TTC549 (cell line): ENCODE data around the gene ADGRG7.

ENCODE experiments used
- FAIRE-seq: peaks from 2 replicates; lab custom pipeline; 2012; peaks lifted over from hg19 to GRCh38; lab: Jason Lieb, UNC

The ADGRG7 gene

DNA sequence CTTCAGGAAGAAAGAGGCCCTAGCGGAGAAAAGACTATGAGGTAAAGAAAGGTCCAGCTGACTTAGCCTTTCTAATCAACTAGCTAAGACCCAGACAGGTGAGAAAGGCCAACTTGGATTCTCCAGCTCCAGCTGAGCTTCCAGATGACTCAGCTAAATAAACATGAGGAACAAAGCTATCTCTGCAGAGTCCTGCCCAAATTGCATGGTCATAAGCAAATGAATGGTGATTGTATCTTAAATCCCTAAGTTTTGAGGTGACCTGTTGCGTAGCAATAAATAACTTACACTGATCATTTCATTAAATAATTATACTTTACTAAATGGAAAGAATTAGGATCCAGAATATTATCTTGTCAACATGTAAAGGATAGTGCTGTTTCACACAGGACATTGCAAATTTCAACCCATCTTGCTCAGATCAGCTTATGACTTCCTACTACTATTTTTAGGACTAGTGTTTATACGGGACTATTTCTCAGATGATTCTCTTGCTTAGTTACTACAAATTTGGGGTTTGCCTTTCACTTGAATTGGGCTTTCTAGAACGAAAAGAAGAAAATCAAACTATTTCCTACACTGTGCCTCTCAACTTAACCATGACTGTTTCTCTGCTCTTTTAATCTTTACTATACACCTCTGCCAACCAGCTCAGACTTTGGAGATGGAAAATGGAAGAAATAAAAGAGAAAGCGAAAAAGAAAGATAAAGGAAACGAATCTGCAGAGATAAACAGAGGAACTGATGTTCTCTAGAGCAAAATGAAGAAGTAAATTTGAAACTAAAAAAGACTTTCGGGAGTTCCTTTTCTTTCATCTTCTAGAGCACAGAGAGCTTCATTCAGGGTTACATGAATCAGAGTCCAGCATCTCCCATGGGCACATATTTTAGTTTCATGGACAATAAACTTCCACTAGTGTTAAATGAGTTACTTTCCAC lies 6.6 kb upstream of the ADGRG7 start:
- FAIRE-seq, result no peak

DNA sequence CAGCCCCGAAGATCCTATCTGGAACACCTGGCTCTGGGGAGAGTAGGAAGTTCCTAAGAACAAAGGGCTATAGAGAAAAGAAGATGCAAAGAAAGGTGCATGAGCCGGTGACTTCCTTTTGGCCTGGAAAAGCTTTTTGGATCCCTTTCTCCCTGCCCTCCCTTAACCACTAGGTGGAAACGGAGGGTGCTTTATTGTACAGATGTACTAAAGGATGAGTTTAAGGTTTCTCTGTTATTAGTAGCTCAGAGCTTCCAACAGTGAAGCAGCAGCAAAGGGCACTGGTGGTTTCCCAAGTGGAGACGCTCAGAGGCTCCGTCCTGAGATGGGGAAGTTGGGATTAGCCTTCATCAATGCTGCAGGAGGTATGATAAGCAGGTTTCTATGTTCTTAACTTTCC lies 5.9 kb upstream of the ADGRG7 start:
- no peak for FAIRE-seq

DNA sequence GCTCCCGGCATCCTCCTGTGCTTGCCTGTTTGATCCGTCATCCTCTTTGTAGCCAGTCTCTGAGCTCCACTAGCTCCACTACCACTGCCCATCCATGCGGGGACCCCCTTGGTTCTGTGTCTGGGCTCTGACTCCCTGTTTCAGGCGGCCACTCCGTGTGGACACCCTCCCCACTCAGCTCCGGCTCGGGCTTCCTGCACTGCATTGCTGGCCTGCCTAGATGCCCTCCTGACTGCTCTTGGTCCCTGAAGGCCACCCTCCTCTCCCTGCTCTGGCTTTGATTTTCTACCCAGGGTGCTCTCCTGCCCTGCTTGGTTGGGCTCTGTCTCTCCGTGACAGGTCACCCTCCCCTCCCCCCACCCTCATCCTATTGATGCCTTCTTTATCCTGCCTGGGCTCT lies 4.0 kb upstream of the ADGRG7 start:
- no peak for FAIRE-seq

DNA sequence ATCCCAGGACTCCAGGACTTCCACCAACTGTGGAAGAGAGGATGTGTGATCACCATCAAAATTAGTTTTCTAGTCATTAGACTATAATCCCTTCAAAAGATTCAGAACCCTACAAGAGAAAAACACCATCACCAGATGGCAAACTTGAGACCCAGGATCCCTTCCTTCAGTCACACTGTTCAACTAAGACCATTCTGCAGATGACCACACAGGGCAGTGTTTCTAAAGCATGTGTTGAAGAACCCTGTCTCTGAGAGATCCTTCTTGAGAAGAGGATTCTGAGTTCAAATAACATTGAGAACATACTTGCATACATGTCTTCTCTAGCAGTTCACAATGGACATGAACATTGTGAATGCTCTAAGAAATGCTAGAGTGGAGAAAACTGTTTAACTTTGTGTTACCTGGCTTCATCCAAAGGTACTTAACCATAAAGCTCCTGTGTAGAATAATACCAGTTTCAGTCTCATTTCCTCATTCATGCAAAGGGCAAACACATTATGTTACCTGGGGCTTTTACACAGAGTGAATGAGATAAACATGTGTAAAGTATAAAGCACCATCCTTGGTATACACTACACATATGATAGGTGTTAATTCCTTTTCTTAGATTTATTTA lies 2.4 kb upstream of the ADGRG7 start:
- no peak for FAIRE-seq

DNA sequence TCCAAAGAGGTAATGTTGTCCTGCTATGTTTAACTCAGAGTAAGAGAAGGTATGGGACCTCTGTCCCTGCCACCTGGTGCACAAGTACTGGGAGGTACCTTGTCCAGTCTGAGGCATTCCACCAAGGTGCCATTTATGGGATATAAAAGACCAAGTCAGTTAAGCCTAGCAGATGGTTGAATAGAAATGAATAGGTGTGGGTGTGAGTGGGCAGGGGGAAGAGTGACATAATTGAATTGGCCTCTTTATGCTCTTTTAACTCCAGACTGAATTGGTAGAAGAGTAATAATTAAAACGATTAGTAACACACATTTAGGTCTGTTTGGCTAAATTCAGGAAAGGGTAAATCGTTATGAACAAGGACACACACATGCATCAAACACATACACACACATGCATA lies 562 bp downstream of the ADGRG7 start:
- FAIRE-seq, result no peak

DNA sequence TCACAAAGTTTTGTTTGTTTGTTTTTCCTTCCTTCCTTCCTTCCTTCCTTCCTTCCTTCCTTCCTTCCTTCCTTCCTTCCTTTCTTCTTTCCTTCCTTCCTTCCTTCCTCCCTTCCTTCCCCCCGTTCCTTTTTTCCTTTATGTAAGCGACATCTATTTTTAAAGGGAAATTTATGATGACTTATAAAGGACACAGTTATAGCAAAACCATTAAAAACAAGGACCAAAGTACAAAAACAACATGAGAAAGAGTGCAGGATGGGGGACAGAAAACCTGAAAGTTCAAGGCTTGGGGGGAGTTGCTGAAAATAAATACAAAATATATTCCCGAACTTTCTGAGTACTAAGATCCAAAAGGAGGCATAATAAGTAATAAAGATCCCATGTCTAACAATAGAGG lies 1.8 kb downstream of the ADGRG7 start:
- FAIRE-seq, result no peak

DNA sequence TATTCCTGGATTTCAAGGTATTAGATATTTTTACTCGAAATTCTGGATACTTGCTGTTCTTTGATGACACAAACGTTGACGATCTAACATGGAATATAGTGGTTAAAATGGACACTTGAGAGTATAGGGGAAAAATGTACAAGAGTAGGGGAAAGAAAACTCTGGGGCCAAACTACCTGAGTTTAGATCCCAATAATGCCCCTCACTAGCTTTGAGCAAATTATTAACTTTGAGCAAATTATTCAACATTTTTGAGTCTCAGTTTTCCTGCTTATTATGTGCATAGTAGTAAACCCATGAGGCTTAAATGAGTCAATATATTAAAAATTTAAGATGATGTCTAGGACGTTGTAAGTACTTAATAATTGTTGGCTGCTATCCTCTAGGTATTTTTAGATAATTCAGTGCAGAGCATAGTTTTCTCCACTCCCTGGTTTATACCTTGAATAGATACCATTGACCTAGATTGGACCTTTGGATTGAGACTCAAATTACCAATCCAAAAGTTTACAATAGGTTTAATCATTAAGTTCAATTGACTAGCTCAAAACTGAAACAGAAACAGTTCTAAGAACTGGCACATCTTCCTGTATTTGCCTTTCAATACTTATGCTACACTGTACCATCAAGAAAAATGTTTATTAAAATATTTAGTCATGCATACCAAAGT lies 4.5 kb downstream of the ADGRG7 start:
- no peak for FAIRE-seq

DNA sequence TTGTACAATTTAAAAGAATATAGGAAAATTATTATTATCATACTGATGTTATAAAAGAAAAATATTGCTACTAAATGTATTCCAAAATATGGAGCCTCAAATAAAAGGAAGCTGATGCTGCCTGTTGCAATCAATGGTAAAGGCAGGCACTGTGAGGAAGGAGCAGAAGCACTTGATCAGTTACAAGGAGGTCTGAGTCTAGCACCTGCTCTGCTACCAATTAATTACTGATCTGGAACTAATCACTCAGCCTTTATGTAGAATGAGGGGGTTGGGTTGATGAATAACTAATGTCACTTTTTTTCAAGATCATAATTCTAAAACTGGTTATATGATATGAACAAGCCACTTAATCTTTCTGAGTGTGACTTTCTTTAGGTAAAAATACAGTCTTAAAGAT lies 5.5 kb downstream of the ADGRG7 start:
- no peak for FAIRE-seq

DNA sequence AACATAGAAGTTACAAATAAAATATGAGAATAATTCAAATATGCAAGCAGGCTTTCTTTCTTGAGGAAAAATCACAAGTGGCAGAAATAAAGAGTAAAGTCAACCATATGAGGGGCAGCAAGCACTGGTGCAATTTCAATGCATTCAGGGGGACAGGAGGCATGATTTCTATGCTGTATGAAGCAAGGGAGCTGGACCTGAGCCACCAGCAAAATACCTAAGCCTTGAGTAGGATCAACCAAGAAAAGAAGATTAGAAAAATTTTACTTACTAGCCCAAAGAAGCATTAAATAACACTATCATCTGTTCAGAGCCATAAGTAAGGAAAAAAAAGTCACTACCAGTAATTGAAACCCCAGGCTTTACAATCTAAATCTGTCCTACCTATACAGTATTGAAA lies 6.3 kb downstream of the ADGRG7 start:
- no peak for FAIRE-seq

DNA sequence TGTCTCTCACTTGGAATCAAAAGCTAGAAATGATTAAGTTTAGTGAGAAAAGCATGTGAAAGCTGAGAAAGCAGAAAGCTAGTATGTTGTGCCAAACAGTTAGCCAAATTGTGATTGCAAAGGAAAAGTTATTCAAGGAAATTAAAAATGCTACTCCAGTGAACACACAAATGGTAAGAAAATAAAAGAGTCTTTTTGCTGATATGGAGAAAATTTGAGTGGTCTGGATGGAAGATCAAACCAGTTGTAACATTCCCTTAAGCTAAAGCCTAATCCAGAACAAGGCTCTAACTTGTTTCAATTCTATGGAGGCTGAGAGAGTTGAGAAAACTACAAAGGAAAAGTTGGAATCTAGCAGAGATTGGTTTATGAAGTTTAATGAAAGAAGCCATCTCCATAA lies 11.8 kb downstream of the ADGRG7 start:
- no peak for FAIRE-seq

DNA sequence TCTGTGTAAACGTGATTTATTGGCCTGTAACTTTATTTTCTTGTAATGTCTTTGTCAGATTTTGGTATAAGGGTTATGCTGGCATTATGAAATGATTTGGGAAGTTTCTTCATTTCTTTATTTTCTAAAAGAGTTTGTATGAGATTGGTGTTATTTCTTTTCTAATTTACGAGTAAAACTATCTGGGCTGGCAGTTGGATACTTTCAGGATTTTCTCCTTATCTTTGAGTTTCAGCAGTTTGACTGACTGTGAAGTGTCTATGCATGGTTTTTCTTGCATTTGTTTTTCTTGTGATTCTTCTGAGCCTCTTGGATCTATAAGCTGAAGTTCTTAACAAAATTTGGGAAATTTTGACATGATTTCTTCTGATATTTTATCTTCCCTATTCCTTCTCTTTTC lies 18.1 kb downstream of the ADGRG7 start:
- no peak for FAIRE-seq

DNA sequence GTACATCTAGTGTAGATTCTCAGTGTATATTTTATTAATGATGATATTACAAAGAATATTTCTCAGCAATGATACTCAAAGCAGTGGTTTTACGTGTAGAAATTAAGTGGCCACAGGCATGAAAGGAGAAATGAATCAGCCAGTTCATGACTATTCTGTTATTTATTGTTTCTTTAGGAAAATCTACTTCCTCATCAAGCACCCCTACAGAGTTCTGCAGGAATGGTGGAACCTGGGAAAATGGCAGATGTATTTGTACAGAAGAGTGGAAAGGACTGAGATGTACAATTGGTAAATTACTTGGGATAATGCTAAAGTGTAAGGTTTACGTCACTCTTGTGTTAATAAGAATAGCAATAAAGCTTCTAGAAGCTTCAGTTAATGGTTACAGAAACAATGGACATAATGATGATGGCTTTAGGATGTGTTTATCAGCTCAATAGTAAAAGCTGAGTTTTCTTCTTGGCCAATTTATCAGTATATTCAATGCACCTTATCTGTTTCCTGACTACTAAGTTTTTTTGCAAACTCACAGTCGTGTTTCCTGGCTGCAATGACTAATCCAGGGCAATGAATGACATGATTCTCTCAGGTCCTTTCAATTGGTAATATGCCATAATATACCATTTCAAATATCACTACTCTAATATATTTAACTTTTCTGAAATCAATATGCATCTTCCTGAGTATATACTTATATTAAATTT lies 20.2 kb downstream of the ADGRG7 start:
- FAIRE-seq, result no peak

DNA sequence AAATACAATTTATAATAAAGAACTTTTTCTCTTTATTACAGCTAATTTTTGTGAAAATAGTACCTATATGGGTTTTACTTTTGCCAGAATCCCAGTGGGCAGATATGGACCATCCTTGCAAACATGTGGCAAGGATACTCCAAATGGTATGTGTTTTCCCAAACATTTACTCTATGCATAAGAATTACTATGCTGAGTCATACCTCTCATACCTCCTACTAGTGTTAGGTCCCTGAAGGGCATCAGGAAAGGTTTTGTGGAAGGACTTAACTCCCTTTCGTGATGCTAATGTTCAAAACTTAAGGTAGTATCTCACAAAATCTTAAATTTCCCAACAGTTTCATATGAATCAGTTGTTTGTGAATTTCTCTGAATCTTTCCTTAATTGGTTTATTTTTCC lies 21.3 kb downstream of the ADGRG7 start:
- FAIRE-seq, result no peak

DNA sequence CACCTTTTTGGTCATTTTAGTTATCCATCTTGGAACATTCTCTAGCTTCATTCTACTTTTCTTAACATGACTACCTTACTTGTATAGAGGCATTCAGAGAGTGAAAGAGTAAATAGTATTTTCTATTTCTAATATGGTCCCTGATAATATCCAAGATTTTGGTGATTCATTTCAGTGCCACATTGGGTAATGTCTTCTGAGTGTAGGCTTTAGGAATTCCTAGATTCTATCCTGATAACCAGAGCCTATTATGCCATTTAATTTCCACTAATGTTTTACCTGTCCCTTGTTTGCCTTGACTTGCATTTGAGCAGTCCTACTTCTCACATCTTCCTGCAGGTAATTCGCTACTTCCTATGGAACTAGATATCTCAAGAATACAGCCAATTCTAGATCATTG lies 21.8 kb downstream of the ADGRG7 start:
- no peak for FAIRE-seq

DNA sequence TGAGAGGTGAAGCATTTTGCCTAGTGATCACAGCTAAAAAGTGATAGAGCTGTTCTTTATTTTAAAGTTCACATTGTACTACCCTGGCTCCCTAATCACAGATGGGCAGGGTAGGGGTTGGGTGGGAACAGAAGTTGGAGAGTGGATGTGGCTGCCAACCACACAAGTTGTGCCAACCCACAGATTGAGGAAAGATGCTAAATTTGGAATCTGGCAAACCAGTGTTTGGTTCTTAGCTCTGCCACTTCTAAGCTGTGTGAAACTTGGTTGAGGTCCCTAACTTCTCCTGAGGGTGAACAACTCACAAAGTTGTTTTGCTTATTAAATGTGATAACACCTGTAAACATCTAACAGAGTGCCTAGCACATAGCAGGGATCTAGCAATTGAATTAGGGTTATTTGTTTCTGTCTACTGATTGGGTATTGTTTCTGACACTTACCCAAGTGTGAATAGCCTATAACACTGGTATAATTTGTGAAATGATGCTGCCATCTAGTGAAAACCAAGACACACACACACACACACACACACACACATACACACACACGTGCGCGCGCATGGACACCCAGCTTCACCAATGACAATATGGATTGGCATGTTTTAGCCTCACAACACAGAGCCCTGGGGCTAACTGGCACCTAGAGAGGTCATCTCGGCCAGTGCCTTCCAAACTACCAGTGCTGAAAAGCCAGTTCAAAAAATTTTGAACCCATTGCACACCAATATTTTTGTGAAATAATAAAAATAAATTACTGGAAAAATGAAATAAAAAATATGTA lies 25.3 kb downstream of the ADGRG7 start:
- FAIRE-seq, result no peak

DNA sequence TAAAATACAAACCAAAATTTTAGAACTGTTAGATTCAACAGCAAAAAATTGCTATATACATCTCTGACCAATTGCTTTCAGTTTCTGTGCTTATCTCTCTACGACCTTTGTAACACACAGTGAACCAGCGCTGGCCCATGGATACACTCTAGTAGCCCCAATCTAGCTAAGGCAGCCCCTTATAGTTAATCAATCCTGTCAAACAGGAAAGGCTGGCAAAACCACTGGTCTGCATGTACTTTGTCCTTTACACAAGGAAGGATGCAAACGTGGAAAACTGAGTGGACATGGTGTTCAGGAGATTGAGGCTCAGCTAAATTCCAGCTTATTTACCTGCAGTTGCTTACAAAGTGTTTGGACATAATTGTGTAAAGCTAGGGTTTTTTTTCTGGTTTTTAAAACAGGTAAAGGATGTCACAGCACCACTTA lies 25.9 kb downstream of the ADGRG7 start:
- no peak for FAIRE-seq

DNA sequence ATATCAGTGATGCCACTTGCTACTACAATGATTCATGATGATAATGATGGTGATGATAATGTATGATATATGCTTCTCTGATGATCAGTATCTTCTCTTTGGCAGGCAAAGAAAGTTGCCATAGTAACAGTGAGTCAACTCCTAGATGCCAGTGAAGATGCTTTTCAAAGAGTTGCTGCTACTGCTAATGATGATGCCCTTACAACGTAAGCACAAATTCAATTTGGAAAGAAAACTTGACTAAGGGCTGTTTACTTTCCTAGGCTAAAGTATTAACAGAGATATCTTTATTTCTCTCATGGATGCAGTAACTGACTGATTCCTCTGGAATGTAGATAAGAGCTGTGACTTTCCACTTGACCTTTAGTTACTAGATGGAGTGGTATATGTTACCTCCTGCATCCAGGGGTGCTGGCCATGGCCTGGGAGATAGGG lies 27.8 kb downstream of the ADGRG7 start:
- no peak for FAIRE-seq

DNA sequence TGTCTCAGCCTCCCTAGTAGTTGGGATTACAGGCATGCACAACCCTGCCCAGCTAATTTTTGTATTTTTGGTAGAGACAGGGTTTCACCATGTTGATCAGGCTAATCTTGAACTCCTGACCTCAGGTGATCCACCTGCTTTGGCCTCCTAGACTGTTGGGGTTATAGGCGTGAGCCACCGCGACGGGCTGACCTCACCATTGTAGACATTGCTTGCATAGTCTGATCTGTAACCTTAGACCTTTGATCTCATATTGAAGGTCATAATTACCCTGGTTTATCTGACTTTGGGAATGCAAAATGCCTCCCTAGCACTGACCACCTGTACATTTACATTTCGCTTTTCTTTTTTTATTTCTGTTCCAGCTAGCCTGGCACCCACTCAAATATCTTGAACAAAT lies 31.2 kb downstream of the ADGRG7 start:
- FAIRE-seq, result no peak

DNA sequence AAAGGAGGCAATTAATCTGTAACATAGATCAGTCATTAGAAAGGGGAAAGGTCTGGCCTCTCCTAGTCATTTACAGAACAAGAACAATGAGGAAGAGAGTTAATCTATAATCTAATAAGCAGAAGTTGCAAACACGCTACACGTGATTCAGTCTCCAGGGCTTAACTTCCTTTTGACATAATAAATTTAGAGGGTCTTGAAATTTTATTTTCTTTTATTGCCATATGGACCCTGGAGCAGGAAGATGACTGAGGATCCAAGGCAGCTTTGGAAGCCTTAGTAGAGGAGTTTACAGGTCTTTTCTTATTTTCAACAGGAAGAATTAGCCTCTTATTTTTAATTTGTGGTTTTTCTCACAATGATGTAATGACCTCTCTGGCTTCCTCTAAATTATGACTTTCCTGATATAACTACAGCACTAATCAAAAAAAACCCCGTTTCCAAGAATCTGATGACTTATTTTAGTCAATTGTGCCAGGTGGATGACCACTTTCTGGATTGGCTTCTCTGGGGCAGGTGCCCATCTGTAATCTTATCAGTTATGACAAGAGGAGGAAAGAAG lies 32.2 kb downstream of the ADGRG7 start:
- no peak for FAIRE-seq

DNA sequence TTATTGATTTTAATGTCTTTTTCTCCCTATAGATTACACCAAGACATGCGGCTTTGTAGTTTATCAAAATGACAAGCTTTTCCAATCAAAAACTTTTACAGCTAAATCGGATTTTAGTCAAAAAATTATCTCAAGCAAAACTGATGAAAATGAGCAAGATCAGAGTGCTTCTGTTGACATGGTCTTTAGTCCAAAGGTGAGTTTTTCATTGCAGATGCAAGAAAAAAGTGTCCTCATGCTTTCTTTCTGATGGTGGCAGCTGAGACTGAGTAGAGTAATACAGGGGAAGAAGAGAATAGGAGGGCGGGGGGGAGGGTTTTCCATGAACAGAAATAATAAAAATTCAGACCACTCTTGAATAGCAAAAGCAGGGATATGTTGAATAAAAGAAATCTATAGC lies 36.5 kb downstream of the ADGRG7 start:
- FAIRE-seq, result no peak

DNA sequence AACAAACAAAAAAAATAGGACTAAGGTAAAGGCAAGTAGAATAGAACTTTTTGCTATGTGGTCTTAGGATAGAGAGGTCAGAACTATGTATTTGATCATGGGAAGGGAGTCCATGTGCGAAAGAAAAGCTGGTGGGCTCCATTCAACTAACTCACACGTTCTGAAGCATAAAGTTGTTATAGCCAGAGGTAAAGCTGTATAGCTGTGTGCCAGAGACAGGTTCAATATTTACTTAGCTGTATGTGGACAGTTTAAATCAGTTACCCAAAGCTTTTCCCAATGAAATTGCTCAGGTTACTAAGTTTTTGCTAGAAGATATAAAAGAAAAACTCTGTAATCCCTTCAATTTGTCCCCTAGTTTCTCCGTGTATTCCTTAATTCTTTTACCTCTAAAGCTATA lies 37.8 kb downstream of the ADGRG7 start:
- FAIRE-seq, result no peak

DNA sequence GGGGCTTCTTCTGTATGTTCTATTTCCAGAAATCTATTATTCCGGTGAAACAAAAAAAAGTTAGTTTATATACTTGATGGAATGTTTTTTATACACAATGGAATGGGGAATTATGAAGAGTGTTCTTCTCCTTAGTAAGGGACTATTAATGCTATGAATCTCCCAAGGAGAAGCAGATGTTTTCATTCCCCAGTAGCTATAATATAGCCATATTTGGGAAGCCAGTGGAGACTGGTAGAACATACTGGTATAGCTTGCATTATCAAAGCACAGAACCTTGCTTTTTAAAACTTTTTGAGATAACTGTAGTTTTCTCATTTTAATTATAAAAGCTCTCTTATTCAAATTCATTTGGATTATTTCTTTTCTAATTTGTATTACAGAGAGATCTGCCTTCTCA lies 38.3 kb downstream of the ADGRG7 start:
- no peak for FAIRE-seq
